HepG2 (cell line): ENCODE data around the gene TSGA10IP. TPM values are rescaled to one million over a fixed set of nuclear protein-coding genes. Genes with fewer than 3 reads are reported as not detected.

Source experiments
- ATAC-seq: fragments of 200-7000 bp; cut with Tn5 transposase; 3 replicates; pipeline ENCODE4 v1.9.1; 2020; ENCODE audit warnings: mild to moderate bottlenecking, moderate library complexity
- BruUV-seq: library from RNA; stranded (reverse); fragments of 400-500 nt; replicated peaks from 2 replicates; lab custom pipeline; 2021; lab: Mats Ljungman, UMichigan
- CTCF ChIA-PET: fragments of 300-600 bp; formaldehyde crosslinking; extraction: SDS; loops from one replicate; lab custom pipeline; 2021; ENCODE audit warnings: low total read pairs, inconsistent platforms, low intra/inter-chr PET ratio; lab: Yijun Ruan, JAX
- POLR2A ChIA-PET: fragments of 350-600 bp; sonication (Branson Sonifier 250); formaldehyde crosslinking; loops from one replicate; lab custom pipeline; 2020; ENCODE audit warnings: antibody characterized with exemption, inconsistent platforms; lab: Yijun Ruan, JAX
- DNase-seq: peaks from one replicate; pipeline ENCODE4 v3.0.0-alpha.2; 2015; ENCODE audit warnings: low spot score
- FAIRE-seq: peaks from 3 replicates; lab custom pipeline; 2011; peaks lifted over from hg19 to GRCh38; lab: Jason Lieb, UNC
- H2AFZ ChIP-seq: one replicate; pipeline ENCODE4 v1.6.1; 2011; ENCODE audit warnings: low read length, inconsistent platforms
- H3K27ac ChIP-seq: fragments of 300-600 bp; 3 replicates; pipeline ENCODE4 v1.8.0; 2011; ENCODE audit warnings: mixed run types, mild to moderate bottlenecking, mixed read lengths, low read length, inconsistent platforms; ENCODE audit not compliant: insufficient read depth; ENCODE audit errors: extremely low read length
- H3K27me3 ChIP-seq, 2 experiments: fragments of 200-600 bp in 1 of 2; 2 replicates in 1 of 2; 3 replicates in 1 of 2; pipeline versions ENCODE4 v1.6.0 to v1.8.0; 2011; ENCODE audit warnings: low read length in 2 of 2, mild to moderate bottlenecking in 2 of 2, moderate library complexity in 2 of 2, inconsistent platforms in 1 of 2; ENCODE audit not compliant: insufficient read depth in 2 of 2, control insufficient read depth in 1 of 2
- H3K36me3 ChIP-seq, 2 experiments: fragments of 200-600 bp in 1 of 2; replicated peaks in 1 of 2; 2 replicates in 1 of 2; 3 replicates in 1 of 2; pipeline versions ENCODE4 v1.5.1 to v1.8.0; 2011; ENCODE audit warnings: low read length in 2 of 2, inconsistent platforms in 1 of 2; ENCODE audit not compliant: insufficient read depth in 2 of 2, control insufficient read depth in 1 of 2
- H3K4me1 ChIP-seq: 2 replicates; pipeline ENCODE4 v1.5.1; 2012; ENCODE audit warnings: low read length, inconsistent platforms; ENCODE audit not compliant: insufficient read depth
- H3K4me2 ChIP-seq: 2 replicates; pipeline ENCODE4 v1.6.0; 2011; ENCODE audit warnings: low read depth, low read length, inconsistent platforms
- H3K4me3 ChIP-seq, 3 experiments: fragments of 200-600 bp in 1 of 3; sonication (generic), shearing (Covaris generic) in 1 of 3; replicated peaks in 1 of 3; 2 replicates each; pipeline ENCODE4 v1.5.1; 2011 to 2016; ENCODE audit warnings: low read length in 3 of 3, inconsistent platforms in 2 of 3, low read depth in 2 of 3, mild to moderate bottlenecking in 2 of 3, control low read depth in 1 of 3, mixed read lengths in 1 of 3; ENCODE audit not compliant: insufficient read depth in 1 of 3
- H3K79me2 ChIP-seq: one replicate; pipeline ENCODE4 v1.6.1; 2011; ENCODE audit warnings: low read length, inconsistent platforms; ENCODE audit not compliant: insufficient read depth
- H3K9ac ChIP-seq: 2 replicates; pipeline ENCODE4 v1.6.0; 2011; ENCODE audit warnings: mild to moderate bottlenecking, low read depth, low read length, inconsistent platforms; ENCODE audit not compliant: insufficient read depth
- H3K9me3 ChIP-seq: 2 replicates; pipeline ENCODE4 v1.5.1; 2012; ENCODE audit warnings: mild to moderate bottlenecking, low read length
- H4K20me1 ChIP-seq: 2 replicates; pipeline ENCODE4 v1.6.0; 2011; ENCODE audit warnings: inconsistent platforms, mild to moderate bottlenecking, low read length, moderate library complexity; ENCODE audit not compliant: insufficient read depth
- BRCA1 ChIP-seq: sonication (generic); formaldehyde crosslinking; IDR thresholded peaks from 2 replicates; pipeline ENCODE4 v1.4.0; 2020; ENCODE audit warnings: missing genetic modification reagents
- DMAP1 ChIP-seq: IDR thresholded peaks from 2 replicates; pipeline ENCODE4 v1.6.1; 2016
- FOXA1 ChIP-seq, 2 experiments: fragments of 450-650 bp in 1 of 2; sonication (generic) in 1 of 2; formaldehyde crosslinking in 1 of 2; IDR thresholded peaks; 2 replicates each; pipeline versions ENCODE4 v1.4.0 to v1.6.1; 2016 to 2020; ENCODE audit warnings: missing genetic modification reagents in 1 of 2
- PAF1 ChIP-seq: IDR thresholded peaks from 2 replicates; pipeline ENCODE4 v1.6.1; 2016; ENCODE audit warnings: missing genetic modification reagents, missing compliant biosample characterization
- RORA ChIP-seq: sonication (generic); formaldehyde crosslinking; IDR thresholded peaks from 2 replicates; pipeline ENCODE4 v1.5.0; 2020; ENCODE audit warnings: mild to moderate bottlenecking, missing genetic modification reagents, moderate library complexity
- SALL1 ChIP-seq: sonication (generic); formaldehyde crosslinking; IDR thresholded peaks from 2 replicates; pipeline ENCODE4 v1.8.0; 2022; ENCODE audit warnings: mild to moderate bottlenecking, missing genetic modification reagents
- SOX6 ChIP-seq, 2 experiments: fragments of 450-650 bp in 1 of 2; sonication (generic) in 1 of 2; formaldehyde crosslinking in 1 of 2; IDR thresholded peaks; 2 replicates each; pipeline versions ENCODE4 v1.4.0 to v1.6.1; 2017 to 2020; ENCODE audit warnings: antibody characterized with exemption in 1 of 2, mild to moderate bottlenecking in 1 of 2, missing genetic modification reagents in 1 of 2
- TCF12 ChIP-seq, 2 experiments: fragments of 450-650 bp in 1 of 2; sonication (generic) in 1 of 2; formaldehyde crosslinking in 1 of 2; IDR thresholded peaks; 2 replicates each; pipeline versions ENCODE4 v1.6.1 to v1.8.0; 2017 to 2022; ENCODE audit warnings: antibody characterized with exemption in 1 of 2, mild to moderate bottlenecking in 1 of 2, missing genetic modification reagents in 1 of 2, moderate library complexity in 1 of 2
- ZFP82 ChIP-seq: sonication (generic); formaldehyde crosslinking; IDR thresholded peaks from 2 replicates; pipeline ENCODE4 v1.5.1; 2020; ENCODE audit warnings: mild to moderate bottlenecking, missing genetic modification reagents, borderline replicate concordance
- WGBS: methylation state at CpG from one replicate; pipeline ENCODE4 v1.1.6; 2017; ENCODE audit warnings: low lambda C conversion rate; 5-methylcytosine and 5-hydroxymethylcytosine counted together
- in situ Hi-C: cut with HindIII; loops from 2 replicates; pipeline ENCODE4 v1.10.0; 2017; ENCODE audit warnings: low pct_unique_long_range_greater_than_20kb; ENCODE audit not compliant: extremely low pct_ligation_motif_present
- intact Hi-C: fragments of 100-400 bp; cut with micrococcal nuclease; formaldehyde crosslinking; loops from one replicate; pipeline ENCODE4 v1.10.0; 2022; ENCODE audit not compliant: unreplicated experiment
- polyA plus RNA-seq, 8 experiments: library from polyadenylated mRNA; depleted of rRNA in 3 of 8; stranded (reverse) in 7 of 8; unstranded in 1 of 8; fragments of >200 nt; fragmentation: Illumina TruSeq in 4 of 8; extraction: Trizol in 4 of 8; gene quantifications; 2 replicates each; pipeline versions ENCODE4 v1.2.1 to v1.2.3, GENCODE V29; 2011 to 2016; ENCODE audit warnings: low read depth in 4 of 8, missing spikeins in 1 of 8, mixed read lengths in 1 of 8; ENCODE audit not compliant: insufficient read depth in 1 of 8
- total RNA-seq, 5 experiments: library from RNA; depleted of rRNA; stranded (reverse); fragments of >200 nt; fragmentation: Illumina TruSeq; extraction: Trizol; gene quantifications; 2 replicates each; pipeline ENCODE4 v1.2.3, GENCODE V29; 2016; ENCODE audit warnings: low read depth in 1 of 5
- TF ChIP-seq, protein P1 (sequence below): sonication (generic); formaldehyde crosslinking; IDR thresholded peaks from 2 replicates; pipeline ENCODE4 v1.8.1; 2022; ENCODE audit warnings: low read depth, mild to moderate bottlenecking, missing genetic modification reagents
- TF ChIP-seq, protein P2 (sequence below): sonication (generic); formaldehyde crosslinking; IDR thresholded peaks from 2 replicates; pipeline ENCODE4 v1.8.1; 2023; ENCODE audit warnings: missing genetic modification reagents, inconsistent platforms, borderline replicate concordance
- TF ChIP-seq, protein P3 (sequence below): sonication (generic); formaldehyde crosslinking; IDR thresholded peaks from 2 replicates; pipeline ENCODE4 v1.5.0; 2020; ENCODE audit warnings: mild to moderate bottlenecking, missing genetic modification reagents, moderate library complexity
- TF ChIP-seq, protein P4 (sequence below): sonication (generic); formaldehyde crosslinking; IDR thresholded peaks from 2 replicates; pipeline ENCODE4 v1.8.0; 2022; ENCODE audit warnings: mild to moderate bottlenecking, missing genetic modification reagents, moderate library complexity
- TF ChIP-seq, protein P5 (sequence below), 2 experiments: sonication (generic) in 1 of 2; formaldehyde crosslinking in 1 of 2; IDR thresholded peaks; 2 replicates each; pipeline versions ENCODE4 v1.5.1 to v1.6.1; 2011 to 2020; ENCODE audit warnings: borderline replicate concordance in 1 of 2, low read depth in 1 of 2, low read length in 1 of 2, mild to moderate bottlenecking in 1 of 2, missing genetic modification reagents in 1 of 2, moderate library complexity in 1 of 2

The TSGA10IP gene
- total and polyA plus RNA-seq, 2 of the 13 experiments (the other 11 are each of a cell fraction or from before 2014, with no cell fraction given), result not detected

DNA sequence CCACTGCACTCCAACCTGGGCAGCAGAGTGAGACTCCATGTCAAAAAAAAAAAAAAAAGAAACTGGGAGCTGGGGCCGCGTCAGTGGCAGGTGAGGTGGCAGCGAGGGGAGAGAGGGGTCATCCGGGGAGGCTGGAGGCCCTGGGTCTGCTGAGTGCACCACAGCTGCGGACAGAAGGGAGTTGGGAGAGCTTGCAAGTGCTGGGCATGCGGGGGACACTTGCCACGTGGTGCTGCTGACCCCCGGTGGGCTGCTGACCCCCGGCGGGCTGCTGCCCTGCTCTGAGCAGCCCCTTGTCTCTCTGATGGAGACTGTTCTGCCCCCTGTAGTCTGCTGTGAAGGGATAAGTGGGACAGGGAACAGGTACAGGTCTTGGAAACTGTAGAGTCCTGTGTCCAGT is 23.4 kb upstream of the TSGA10IP start (continued):
- TF ChIP-seq PAF1 (no peak), RORA (no peak), ZFP82 (CRISPR knock-in tag) (no peak), BRCA1 (CRISPR knock-in tag) (no peak)
- TF ChIP-seq, protein P1, sequence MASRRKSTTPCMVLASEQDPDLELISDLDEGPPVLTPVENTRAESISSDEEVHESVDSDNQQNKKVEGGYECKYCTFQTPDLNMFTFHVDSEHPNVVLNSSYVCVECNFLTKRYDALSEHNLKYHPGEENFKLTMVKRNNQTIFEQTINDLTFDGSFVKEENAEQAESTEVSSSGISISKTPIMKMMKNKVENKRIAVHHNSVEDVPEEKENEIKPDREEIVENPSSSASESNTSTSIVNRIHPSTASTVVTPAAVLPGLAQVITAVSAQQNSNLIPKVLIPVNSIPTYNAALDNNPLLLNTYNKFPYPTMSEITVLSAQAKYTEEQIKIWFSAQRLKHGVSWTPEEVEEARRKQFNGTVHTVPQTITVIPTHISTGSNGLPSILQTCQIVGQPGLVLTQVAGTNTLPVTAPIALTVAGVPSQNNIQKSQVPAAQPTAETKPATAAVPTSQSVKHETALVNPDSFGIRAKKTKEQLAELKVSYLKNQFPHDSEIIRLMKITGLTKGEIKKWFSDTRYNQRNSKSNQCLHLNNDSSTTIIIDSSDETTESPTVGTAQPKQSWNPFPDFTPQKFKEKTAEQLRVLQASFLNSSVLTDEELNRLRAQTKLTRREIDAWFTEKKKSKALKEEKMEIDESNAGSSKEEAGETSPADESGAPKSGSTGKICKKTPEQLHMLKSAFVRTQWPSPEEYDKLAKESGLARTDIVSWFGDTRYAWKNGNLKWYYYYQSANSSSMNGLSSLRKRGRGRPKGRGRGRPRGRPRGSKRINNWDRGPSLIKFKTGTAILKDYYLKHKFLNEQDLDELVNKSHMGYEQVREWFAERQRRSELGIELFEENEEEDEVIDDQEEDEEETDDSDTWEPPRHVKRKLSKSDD (CRISPR knock-in tag), result no peak

DNA sequence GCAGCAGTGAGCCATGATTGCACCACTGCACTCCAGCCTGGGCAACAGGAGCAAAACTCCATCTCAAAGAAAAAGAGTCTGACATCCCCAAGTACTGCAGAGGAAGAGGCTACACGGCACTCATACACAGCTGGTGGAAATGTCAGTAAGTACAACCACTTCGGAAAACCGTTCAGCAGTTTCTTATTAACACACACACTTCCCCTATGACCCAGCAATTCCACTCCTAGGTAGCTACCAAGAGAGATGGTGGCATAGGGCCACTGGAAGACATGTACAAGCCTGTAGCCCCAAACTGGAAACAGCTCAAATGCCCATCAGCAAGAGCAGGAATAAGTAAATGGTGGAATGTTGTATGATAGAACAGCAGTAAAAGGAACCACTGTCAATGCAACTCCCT is 22.7 kb upstream of the TSGA10IP start:
- WGBS, result 91% methylated on average over 3 of the region's 3 CpGs
- BruUV-seq, result no TSS peak
- TF ChIP-seq FOXA1 (IDR thresholded peaks at IDR 0.05) (no peak), FOXA1 (CRISPR knock-in tag; IDR thresholded peaks at IDR 0.05) (no peak), SOX6 (IDR thresholded peaks at IDR 0.05) (no peak), SOX6 (CRISPR knock-in tag; IDR thresholded peaks at IDR 0.05) (no peak), DMAP1 (no peak), TCF12 (IDR thresholded peaks at IDR 0.05) (no peak), TCF12 (CRISPR knock-in tag; IDR thresholded peaks at IDR 0.05) (no peak), SALL1 (CRISPR knock-in tag) (no peak)
- TF ChIP-seq, protein P2, sequence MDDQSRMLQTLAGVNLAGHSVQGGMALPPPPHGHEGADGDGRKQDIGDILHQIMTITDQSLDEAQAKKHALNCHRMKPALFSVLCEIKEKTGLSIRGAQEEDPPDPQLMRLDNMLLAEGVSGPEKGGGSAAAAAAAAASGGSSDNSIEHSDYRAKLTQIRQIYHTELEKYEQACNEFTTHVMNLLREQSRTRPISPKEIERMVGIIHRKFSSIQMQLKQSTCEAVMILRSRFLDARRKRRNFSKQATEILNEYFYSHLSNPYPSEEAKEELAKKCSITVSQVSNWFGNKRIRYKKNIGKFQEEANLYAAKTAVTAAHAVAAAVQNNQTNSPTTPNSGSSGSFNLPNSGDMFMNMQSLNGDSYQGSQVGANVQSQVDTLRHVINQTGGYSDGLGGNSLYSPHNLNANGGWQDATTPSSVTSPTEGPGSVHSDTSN, result no peak
- TF ChIP-seq, protein P3, sequence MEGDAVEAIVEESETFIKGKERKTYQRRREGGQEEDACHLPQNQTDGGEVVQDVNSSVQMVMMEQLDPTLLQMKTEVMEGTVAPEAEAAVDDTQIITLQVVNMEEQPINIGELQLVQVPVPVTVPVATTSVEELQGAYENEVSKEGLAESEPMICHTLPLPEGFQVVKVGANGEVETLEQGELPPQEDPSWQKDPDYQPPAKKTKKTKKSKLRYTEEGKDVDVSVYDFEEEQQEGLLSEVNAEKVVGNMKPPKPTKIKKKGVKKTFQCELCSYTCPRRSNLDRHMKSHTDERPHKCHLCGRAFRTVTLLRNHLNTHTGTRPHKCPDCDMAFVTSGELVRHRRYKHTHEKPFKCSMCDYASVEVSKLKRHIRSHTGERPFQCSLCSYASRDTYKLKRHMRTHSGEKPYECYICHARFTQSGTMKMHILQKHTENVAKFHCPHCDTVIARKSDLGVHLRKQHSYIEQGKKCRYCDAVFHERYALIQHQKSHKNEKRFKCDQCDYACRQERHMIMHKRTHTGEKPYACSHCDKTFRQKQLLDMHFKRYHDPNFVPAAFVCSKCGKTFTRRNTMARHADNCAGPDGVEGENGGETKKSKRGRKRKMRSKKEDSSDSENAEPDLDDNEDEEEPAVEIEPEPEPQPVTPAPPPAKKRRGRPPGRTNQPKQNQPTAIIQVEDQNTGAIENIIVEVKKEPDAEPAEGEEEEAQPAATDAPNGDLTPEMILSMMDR (CRISPR knock-in tag), result no peak
- TF ChIP-seq, protein P4, sequence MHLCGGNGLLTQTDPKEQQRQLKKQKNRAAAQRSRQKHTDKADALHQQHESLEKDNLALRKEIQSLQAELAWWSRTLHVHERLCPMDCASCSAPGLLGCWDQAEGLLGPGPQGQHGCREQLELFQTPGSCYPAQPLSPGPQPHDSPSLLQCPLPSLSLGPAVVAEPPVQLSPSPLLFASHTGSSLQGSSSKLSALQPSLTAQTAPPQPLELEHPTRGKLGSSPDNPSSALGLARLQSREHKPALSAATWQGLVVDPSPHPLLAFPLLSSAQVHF, result no peak
- TF ChIP-seq, protein P5, sequence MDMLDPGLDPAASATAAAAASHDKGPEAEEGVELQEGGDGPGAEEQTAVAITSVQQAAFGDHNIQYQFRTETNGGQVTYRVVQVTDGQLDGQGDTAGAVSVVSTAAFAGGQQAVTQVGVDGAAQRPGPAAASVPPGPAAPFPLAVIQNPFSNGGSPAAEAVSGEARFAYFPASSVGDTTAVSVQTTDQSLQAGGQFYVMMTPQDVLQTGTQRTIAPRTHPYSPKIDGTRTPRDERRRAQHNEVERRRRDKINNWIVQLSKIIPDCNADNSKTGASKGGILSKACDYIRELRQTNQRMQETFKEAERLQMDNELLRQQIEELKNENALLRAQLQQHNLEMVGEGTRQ (IDR thresholded peaks at IDR 0.05; ENCODE audit: low read depth, low read length), result no peak
- TF ChIP-seq, protein P5 (CRISPR knock-in tag; IDR thresholded peaks at IDR 0.05; ENCODE audit: borderline replicate concordance), result no peak

More for the DNA sequence above, 22.7 kb upstream of the TSGA10IP start:
- FAIRE-seq, result no peak
- Histone ChIP-seq H3K9me3 (no peaks in the 10 kb centered on the region), H3K4me2 (no peak overlapping the region), H4K20me1 (no peaks in the 10 kb centered on the region), H3K4me1 (peaks cover 22% of the 10 kb centered on the region), H3K4me3 (no peak overlapping the region), H3K9ac (no peak overlapping the region), H3K79me2 (peaks cover 11% of the 10 kb centered on the region), H2AFZ (no peak overlapping the region), H3K27me3 (no peaks in the 10 kb centered on the region), H3K36me3 (no peaks in the 10 kb centered on the region; a peak in 1 of 5 replicates), H3K27ac (no peak overlapping the region)
- no peak for DNase-seq
- intact Hi-C loops (no loop called here), in situ Hi-C loops (no loop called here)
- ATAC-seq, result no peak
- ChIA-PET CTCF (no interaction called here), POLR2A (no interaction called here)
